Activated CD4-positive, alpha-beta T cell treated with anti-CD3 and anti-CD28 coated beads, Interleukin-2, amount 10 ng/mL, durations not matched to agents 7 days and 5 days (primary cell): Measurements from ENCODE around the gene SH3PXD2A. TPM values are rescaled to one million over a fixed set of nuclear protein-coding genes. Genes with fewer than 3 reads are reported as not detected.

Experiments
- CTCF ChIA-PET: fragments of 350-600 bp; sonication (Branson Sonifier 250); formaldehyde crosslinking; loops from one replicate; lab custom pipeline; 2021; ENCODE audit warnings: antibody characterized with exemption; lab: Charles Lee
- POLR2A ChIA-PET: fragments of 350-600 bp; sonication (Branson Sonifier 250); formaldehyde crosslinking; loops from one replicate; lab custom pipeline; 2021; ENCODE audit warnings: antibody characterized with exemption; lab: Charles Lee
- DNase-seq: peaks from one replicate; pipeline ENCODE4 v3.0.0-alpha.2; 2020
- H3K27ac Mint-ChIP-seq: one replicate; pipeline ENCODE4 v1.8.0; 2021; ENCODE audit warnings: mild to moderate bottlenecking, moderate library complexity, mixed read lengths
- H3K27me3 Mint-ChIP-seq: one replicate; pipeline ENCODE4 v1.8.0; 2021; ENCODE audit warnings: mixed read lengths
- H3K36me3 Mint-ChIP-seq: one replicate; pipeline ENCODE4 v1.8.0; 2021; ENCODE audit warnings: low read depth, mixed read lengths
- H3K4me1 Mint-ChIP-seq: one replicate; pipeline ENCODE4 v1.8.0; 2021; ENCODE audit warnings: mixed read lengths
- H3K4me3 Mint-ChIP-seq: one replicate; pipeline ENCODE4 v1.8.0; 2021; ENCODE audit warnings: mild to moderate bottlenecking, moderate library complexity, mixed read lengths
- H3K9me3 Mint-ChIP-seq: one replicate; pipeline ENCODE4 v1.8.0; 2021; ENCODE audit warnings: mixed read lengths
- total RNA-seq, 2 experiments: library from RNA; stranded (reverse); gene quantifications; one replicate each; pipeline ENCODE4 v1.2.3, GENCODE V29; 2021

SH3PXD2A gene
- total RNA-seq, 2 experiments from 2014 or later, result 11.9 to 12.7 TPM

GRCh38 chr10:103555325-103555649 lies 300.1 kb downstream of the SH3PXD2A start:
- Mint-ChIP-seq H3K27me3 (peaks cover 31% of the 10 kb centered on the region), H3K36me3 (no peaks in the 10 kb centered on the region), H3K27ac (no peak overlapping the region), H3K4me1 (peaks cover 11% of the 10 kb centered on the region), H3K4me3 (no peak overlapping the region), H3K9me3 (no peaks in the 10 kb centered on the region)
- CTCF ChIA-PET, result interaction anchor here (1.0 kb wide), 1 partner anchor 9 kb away, joined by 3 read pairs; no protein-coding TSS in a partner anchor
- DNase-seq, result no peak
- POLR2A ChIA-PET, result no interaction called here

GRCh38 chr10:103554488-103555324 lies 300.7 kb downstream of the SH3PXD2A start:
- Mint-ChIP-seq H3K27me3 (peaks cover 34% of the 10 kb centered on the region), H3K4me1 (peaks cover 11% of the 10 kb centered on the region), H3K4me3 (peak overlapping the region; percentile 61), H3K27ac (no peak overlapping the region), H3K9me3 (no peaks in the 10 kb centered on the region), H3K36me3 (no peaks in the 10 kb centered on the region)
- CTCF ChIA-PET, result interaction anchor here (1.2 kb wide), 1 partner anchor 10 kb away, joined by 6 read pairs; no protein-coding TSS in a partner anchor
- POLR2A ChIA-PET, result no interaction called here
- DNase-seq, result peak; percentile 11

- no peaks in the 10 kb centered on the region for H3K36me3 Mint-ChIP-seq
- no peaks in the 10 kb centered on the region for H3K9me3 Mint-ChIP-seq
- H3K4me3 Mint-ChIP-seq, result no peak overlapping the region
- peaks cover 11% of the 10 kb centered on the region for H3K4me1 Mint-ChIP-seq
- ChIA-PET CTCF (interaction anchor here (0.8 to 1.2 kb wide), 2 partner anchors 11 to 41 kb away, joined by 4 to 6 read pairs; no protein-coding TSS in a partner anchor), POLR2A (no interaction called here)
- DNase-seq, result no peak
- H3K27ac Mint-ChIP-seq, result no peak overlapping the region
- peaks cover 38% of the 10 kb centered on the region for H3K27me3 Mint-ChIP-seq
Observed at GRCh38 chr10:103553743-103554487, 301.5 kb downstream of the SH3PXD2A start.

GRCh38 chr10:103552856-103553742 lies 302.3 kb downstream of the SH3PXD2A start:
- peaks cover 35% of the 10 kb centered on the region for H3K27me3 Mint-ChIP-seq
- no peak overlapping the region for H3K27ac Mint-ChIP-seq
- POLR2A ChIA-PET, result no interaction called here
- peaks cover 11% of the 10 kb centered on the region for H3K4me1 Mint-ChIP-seq
- H3K9me3 Mint-ChIP-seq, result no peaks in the 10 kb centered on the region
- no peak overlapping the region for H3K4me3 Mint-ChIP-seq
- H3K36me3 Mint-ChIP-seq, result no peaks in the 10 kb centered on the region
- no peak for DNase-seq
- CTCF ChIA-PET, result interaction anchor here (0.8 to 1.2 kb wide), 3 partner anchors 12 to 133 kb away, joined by 3 to 6 read pairs (median 4); no protein-coding TSS in a partner anchor

- CTCF ChIA-PET, result interaction anchor here (0.9 to 1.8 kb wide), 2 partner anchors 12 to 134 kb away, joined by 3 to 10 read pairs; no protein-coding TSS in a partner anchor
- H3K9me3 Mint-ChIP-seq, result no peaks in the 10 kb centered on the region
- H3K27ac Mint-ChIP-seq, result no peak overlapping the region
- H3K4me1 Mint-ChIP-seq, result peaks cover 11% of the 10 kb centered on the region
- peaks cover 30% of the 10 kb centered on the region for H3K27me3 Mint-ChIP-seq
- no peak overlapping the region for H3K4me3 Mint-ChIP-seq
- no peak for DNase-seq
- POLR2A ChIA-PET, result no interaction called here
- no peaks in the 10 kb centered on the region for H3K36me3 Mint-ChIP-seq
Observed at GRCh38 chr10:103551619-103552602, 303.5 kb downstream of the SH3PXD2A start.

GRCh38 chr10:103550229-103550628 lies 305.1 kb downstream of the SH3PXD2A start:
- ChIA-PET CTCF (interaction anchor here (1.0 to 1.6 kb wide), 3 partner anchors 13 to 34 kb away, joined by 3 to 5 read pairs (median 3); no protein-coding TSS in a partner anchor), POLR2A (no interaction called here)
- H3K9me3 Mint-ChIP-seq, result no peaks in the 10 kb centered on the region
- H3K36me3 Mint-ChIP-seq, result no peaks in the 10 kb centered on the region
- H3K27me3 Mint-ChIP-seq, result peaks cover 20% of the 10 kb centered on the region
- no peak overlapping the region for H3K27ac Mint-ChIP-seq
- peaks cover 11% of the 10 kb centered on the region for H3K4me1 Mint-ChIP-seq
- no peak overlapping the region for H3K4me3 Mint-ChIP-seq
- DNase-seq, result no peak

- H3K36me3 Mint-ChIP-seq, result no peaks in the 10 kb centered on the region
- H3K9me3 Mint-ChIP-seq, result no peaks in the 10 kb centered on the region
- H3K27ac Mint-ChIP-seq, result no peak overlapping the region
- peaks cover 5% of the 10 kb centered on the region for H3K4me1 Mint-ChIP-seq
- no peak overlapping the region for H3K4me3 Mint-ChIP-seq
- CTCF ChIA-PET, result interaction anchor here (1.5 to 1.6 kb wide), 2 partner anchors 15 to 34 kb away, joined by 3 to 5 read pairs; no protein-coding TSS in a partner anchor
- DNase-seq, result no peak
- POLR2A ChIA-PET, result no interaction called here
- H3K27me3 Mint-ChIP-seq, result peaks cover 14% of the 10 kb centered on the region
Observed at GRCh38 chr10:103549349-103549685, 306.1 kb downstream of the SH3PXD2A start.

GRCh38 chr10:103548581-103549348 lies 306.6 kb downstream of the SH3PXD2A start:
- Mint-ChIP-seq H3K9me3 (no peaks in the 10 kb centered on the region), H3K4me3 (no peak overlapping the region), H3K27me3 (peaks cover 8% of the 10 kb centered on the region), H3K36me3 (no peaks in the 10 kb centered on the region), H3K4me1 (no peaks in the 10 kb centered on the region), H3K27ac (no peak overlapping the region)
- DNase-seq, result no peak
- ChIA-PET CTCF (interaction anchor here (0.6 to 1.6 kb wide), 3 partner anchors 16 to 215 kb away, joined by 3 to 5 read pairs (median 3); no protein-coding TSS in a partner anchor), POLR2A (no interaction called here)

GRCh38 chr10:103548006-103548405 lies 307.4 kb downstream of the SH3PXD2A start:
- CTCF ChIA-PET, result interaction anchor here (0.6 to 2.8 kb wide), 3 partner anchors 12 to 214 kb away, joined by 3 to 11 read pairs (median 9); no protein-coding TSS in a partner anchor
- Mint-ChIP-seq H3K4me3 (no peak overlapping the region), H3K4me1 (peaks cover 6% of the 10 kb centered on the region), H3K36me3 (no peaks in the 10 kb centered on the region), H3K27ac (no peak overlapping the region), H3K9me3 (no peaks in the 10 kb centered on the region), H3K27me3 (peaks cover 10% of the 10 kb centered on the region)
- POLR2A ChIA-PET, result no interaction called here
- no peak for DNase-seq

GRCh38 chr10:103547391-103547946 lies 307.9 kb downstream of the SH3PXD2A start:
- Mint-ChIP-seq H3K4me1 (peaks cover 11% of the 10 kb centered on the region), H3K36me3 (no peaks in the 10 kb centered on the region), H3K9me3 (no peaks in the 10 kb centered on the region), H3K27me3 (peaks cover 10% of the 10 kb centered on the region), H3K27ac (no peak overlapping the region), H3K4me3 (no peak overlapping the region)
- no peak for DNase-seq
- CTCF ChIA-PET, result interaction anchor here (0.6 to 2.8 kb wide), 4 partner anchors 11 to 186 kb away, joined by 3 to 11 read pairs (median 6); no protein-coding TSS in a partner anchor
- POLR2A ChIA-PET, result no interaction called here
